RCC 7860 (cell line): Measurements from ENCODE around the gene GPATCH8.
"Not testable (repeated sequence)": the region's sequence is repeated elsewhere in the genome, so short reads cannot be mapped to it uniquely, and the experiment has no call there.

Source experiments
- DNase-seq: peaks from one replicate; pipeline ENCODE4 v3.0.0-alpha.2; 2015; ENCODE audit warnings: low spot score
- FAIRE-seq: peaks from 2 replicates; lab custom pipeline; 2012; peaks lifted over from hg19 to GRCh38; lab: Jason Lieb, UNC

The GPATCH8 gene

GRCh38 chr17:44378171-44378705 is 125.0 kb downstream of the GPATCH8 start:
- FAIRE-seq (no peak), DNase-seq (no peak)

GRCh38 chr17:44376779-44377178 is 126.4 kb downstream of the GPATCH8 start:
- DNase-seq: no peak
- no peak for FAIRE-seq

GRCh38 chr17:44376124-44376523 is 127.1 kb downstream of the GPATCH8 start:
- FAIRE-seq: no peak
- DNase-seq: no peak

GRCh38 chr17:44375196-44376017 is 127.8 kb downstream of the GPATCH8 start:
- no peak for DNase-seq

GRCh38 chr17:44374306-44375195 is 128.7 kb downstream of the GPATCH8 start:
- FAIRE-seq: no peak
- DNase-seq: no peak

More at GRCh38 chr17:44375196-44376017, 127.8 kb downstream of the GPATCH8 start:
- FAIRE-seq: no peak

- no peak for DNase-seq
- FAIRE-seq: no peak
Observed at GRCh38 chr17:44372036-44372435, 131.2 kb downstream of the GPATCH8 start.

GRCh38 chr17:44369414-44370023 is 133.7 kb downstream of the GPATCH8 start:
- DNase-seq, FAIRE-seq: not testable (repeated sequence)

- DNase-seq, FAIRE-seq: not testable (repeated sequence)
Observed at GRCh38 chr17:44368391-44369243, 134.6 kb downstream of the GPATCH8 start.

- FAIRE-seq (no peak), DNase-seq (no peak)
Observed at GRCh38 chr17:44367231-44367979, 135.8 kb downstream of the GPATCH8 start.

GRCh38 chr17:44365051-44365450 is 138.2 kb downstream of the GPATCH8 start:
- FAIRE-seq, DNase-seq: not testable (repeated sequence)

- FAIRE-seq: no peak
- peak; percentile 12 for DNase-seq
Observed at GRCh38 chr17:44363613-44364159, 139.5 kb downstream of the GPATCH8 start, which contains the start of gene FAM171A2. Gene FAM171A2, minus strand, starts transcription at chr17:44363853. Its CDS starts 139 bp downstream, at chr17:44363714.

GRCh38 chr17:44362949-44363612 is 140.1 kb downstream of the GPATCH8 start:
- no peak for FAIRE-seq
- DNase-seq: no peak

GRCh38 chr17:44362459-44362948 is 140.7 kb downstream of the GPATCH8 start:
- FAIRE-seq: no peak
- DNase-seq: no peak

GRCh38 chr17:44361292-44362260 is 141.6 kb downstream of the GPATCH8 start:
- FAIRE-seq (no peak), DNase-seq (no peak)

GRCh38 chr17:44360826-44361225 is 142.4 kb downstream of the GPATCH8 start:
- FAIRE-seq: no peak
- DNase-seq: no peak

GRCh38 chr17:44360144-44360533 is 143.1 kb downstream of the GPATCH8 start:
- FAIRE-seq (no peak), DNase-seq (no peak)
